ENCODE measurements around the gene SHB.

The SHB gene

GRCh38 chr9:37950561-37950960, 118.5 kb downstream of the SHB start:
- DNase-seq (ENCODE audit: low read depth): no peak
- TF ChIP-seq CTCF (IDR thresholded peaks at IDR 0.05; ENCODE audit: insufficient read depth, low read depth, low read length, missing control alignments): no peak
- no peak overlapping the region for H3K4me3 ChIP-seq (ENCODE audit: low read depth, low read length)

GRCh38 chr9:37949576-37949975, 119.5 kb downstream of the SHB start:
- DNase-seq (ENCODE audit: low read depth): no peak
- no peak for TF ChIP-seq CTCF (IDR thresholded peaks at IDR 0.05; ENCODE audit: insufficient read depth, low read depth, low read length, missing control alignments)
- no peak overlapping the region for H3K4me3 ChIP-seq (ENCODE audit: low read depth, low read length)

GRCh38 chr9:37948417-37948980, 120.5 kb downstream of the SHB start:
- no peak for TF ChIP-seq CTCF (IDR thresholded peaks at IDR 0.05; ENCODE audit: insufficient read depth, low read depth, low read length, missing control alignments)
- H3K4me3 ChIP-seq (ENCODE audit: low read depth, low read length): no peak overlapping the region
- DNase-seq (ENCODE audit: low read depth): no peak

DNA sequence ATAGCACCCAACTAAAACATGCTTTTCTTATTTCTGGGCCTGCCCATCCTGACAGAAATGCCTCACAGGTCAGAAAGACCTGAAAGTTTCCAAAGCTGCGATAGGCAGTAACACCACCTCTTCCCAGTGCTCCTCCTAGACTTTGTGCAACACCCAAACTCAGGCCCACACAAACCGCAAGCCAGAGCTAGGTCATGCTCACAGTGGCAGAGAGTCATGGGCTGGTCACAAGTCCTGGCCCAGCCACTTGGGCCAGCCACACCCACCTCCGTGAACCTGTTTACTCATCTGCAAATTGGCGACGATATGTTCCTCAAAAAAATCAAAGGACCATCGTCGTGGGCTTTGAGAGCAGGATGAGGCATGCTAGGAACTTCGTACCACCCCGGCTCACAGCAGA, 121.0 kb downstream of the SHB start:
- no peak for DNase-seq (ENCODE audit: low read depth)
- H3K4me3 ChIP-seq (ENCODE audit: low read depth, low read length): no peak overlapping the region
- no peak for TF ChIP-seq CTCF (IDR thresholded peaks at IDR 0.05; ENCODE audit: insufficient read depth, low read depth, low read length, missing control alignments)

- TF ChIP-seq CTCF (IDR thresholded peaks at IDR 0.05; ENCODE audit: insufficient read depth, low read depth, low read length, missing control alignments): no peak
- H3K4me3 ChIP-seq (ENCODE audit: low read depth, low read length): no peak overlapping the region
- DNase-seq (ENCODE audit: low read depth): no peak
These were observed 121.6 kb downstream of the SHB start for GRCh38 chr9:37947471-37947870.

DNA sequence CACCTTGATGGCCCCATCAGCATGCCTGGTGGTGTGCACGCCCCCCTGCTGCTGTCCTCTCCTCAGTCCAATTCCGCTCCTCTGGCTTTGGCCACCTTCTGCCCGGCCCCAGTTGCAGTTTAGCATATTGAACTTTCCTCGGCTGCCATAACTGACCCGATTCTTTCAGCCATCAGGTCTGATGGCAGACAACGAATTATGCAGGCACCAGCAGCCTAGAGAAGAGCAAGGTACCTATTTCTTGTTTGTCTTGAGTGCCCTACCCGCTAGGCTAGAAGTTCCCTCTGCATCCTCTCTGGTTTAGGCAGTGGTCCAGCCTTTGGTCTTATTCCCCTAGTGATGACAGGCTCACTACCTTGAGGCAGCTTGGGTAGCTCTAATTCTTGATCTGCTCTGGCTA, 122.1 kb downstream of the SHB start:
- no peak for TF ChIP-seq CTCF (IDR thresholded peaks at IDR 0.05; ENCODE audit: insufficient read depth, low read depth, low read length, missing control alignments)
- no peak for DNase-seq (ENCODE audit: low read depth)
- no peak overlapping the region for H3K4me3 ChIP-seq (ENCODE audit: low read depth, low read length)

DNA sequence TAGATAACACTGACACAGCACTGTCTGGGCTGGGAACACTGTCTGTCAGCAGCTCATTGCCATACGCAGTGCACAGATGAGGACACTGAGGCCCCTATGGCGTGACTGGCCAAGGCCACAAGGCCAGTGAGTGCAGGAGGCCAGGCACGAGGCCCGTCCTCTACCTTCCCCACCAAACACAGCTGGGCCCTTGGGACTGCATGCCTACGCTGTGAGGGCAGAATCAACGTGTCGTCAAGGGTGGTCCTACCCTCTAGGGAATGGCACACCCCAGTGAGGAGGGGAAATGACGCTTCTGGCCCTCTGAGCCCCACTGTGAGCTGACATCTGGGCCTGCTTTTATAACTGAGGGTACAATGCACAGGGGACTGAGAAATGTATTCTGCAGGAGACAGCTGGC, 123.0 kb downstream of the SHB start:
- DNase-seq (ENCODE audit: low read depth): no peak
- H3K4me3 ChIP-seq (ENCODE audit: low read depth, low read length): no peak overlapping the region
- TF ChIP-seq CTCF (IDR thresholded peaks at IDR 0.05; ENCODE audit: insufficient read depth, low read depth, low read length, missing control alignments): no peak
